SK-N-SH (cell line): ENCODE measurements around the gene PLOD2.

Experiments used
- EZH2phosphoT487 ChIP-seq: fragments of 200-600 bp; sonication (generic); IDR thresholded peaks from 2 replicates; pipeline ENCODE4 v1.6.1; 2017; ENCODE audit warnings: low read depth, mixed run types, mild to moderate bottlenecking, antibody characterized with exemption, moderate library complexity, borderline replicate concordance
- POLR2AphosphoS5 ChIP-seq: IDR thresholded peaks from 2 replicates; pipeline ENCODE4 v1.6.1; 2012; ENCODE audit warnings: low read depth, low read length
- RXRA ChIP-seq: IDR thresholded peaks from 2 replicates; pipeline ENCODE4 v1.4.0; 2012; ENCODE audit warnings: low read depth, mild to moderate bottlenecking, borderline replicate concordance
- TCF12 ChIP-seq: IDR thresholded peaks from 2 replicates; pipeline ENCODE4 v1.4.0; 2012
- TF ChIP-seq, protein P1 (sequence below): IDR thresholded peaks from 2 replicates; pipeline ENCODE4 v1.6.1; 2012; ENCODE audit warnings: mild to moderate bottlenecking, low read depth, low read length, moderate library complexity
- TF ChIP-seq, protein P2 (sequence below): fragments of 200-600 bp; sonication (generic); IDR thresholded peaks from 2 replicates; pipeline ENCODE4 v1.6.1; 2017; ENCODE audit warnings: antibody characterized with exemption, mild to moderate bottlenecking, moderate library complexity

DNA sequence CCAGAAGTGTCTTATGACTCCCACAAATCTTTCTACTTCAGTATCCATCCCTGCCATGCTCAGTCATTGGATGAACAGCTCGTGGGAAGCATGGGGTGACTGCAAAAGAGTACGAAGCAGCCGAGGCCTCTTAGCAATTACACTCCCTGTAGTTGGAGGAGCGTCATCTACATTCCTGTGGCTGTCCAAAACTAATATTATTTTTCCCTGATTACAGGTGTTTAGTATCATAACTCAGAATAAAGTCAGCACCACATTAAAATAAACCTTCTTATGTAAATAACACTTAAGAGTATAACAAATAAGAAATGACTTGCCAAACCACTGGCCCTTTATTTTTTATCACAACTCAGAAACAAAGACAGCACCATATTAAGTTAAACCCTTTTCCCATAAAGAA, 141.5 kb downstream of the PLOD2 start:
- TF ChIP-seq TCF12 (no peak), EZH2phosphoT487 (no peak), RXRA (no peak), POLR2AphosphoS5 (no peak)
- TF ChIP-seq, protein P1, sequence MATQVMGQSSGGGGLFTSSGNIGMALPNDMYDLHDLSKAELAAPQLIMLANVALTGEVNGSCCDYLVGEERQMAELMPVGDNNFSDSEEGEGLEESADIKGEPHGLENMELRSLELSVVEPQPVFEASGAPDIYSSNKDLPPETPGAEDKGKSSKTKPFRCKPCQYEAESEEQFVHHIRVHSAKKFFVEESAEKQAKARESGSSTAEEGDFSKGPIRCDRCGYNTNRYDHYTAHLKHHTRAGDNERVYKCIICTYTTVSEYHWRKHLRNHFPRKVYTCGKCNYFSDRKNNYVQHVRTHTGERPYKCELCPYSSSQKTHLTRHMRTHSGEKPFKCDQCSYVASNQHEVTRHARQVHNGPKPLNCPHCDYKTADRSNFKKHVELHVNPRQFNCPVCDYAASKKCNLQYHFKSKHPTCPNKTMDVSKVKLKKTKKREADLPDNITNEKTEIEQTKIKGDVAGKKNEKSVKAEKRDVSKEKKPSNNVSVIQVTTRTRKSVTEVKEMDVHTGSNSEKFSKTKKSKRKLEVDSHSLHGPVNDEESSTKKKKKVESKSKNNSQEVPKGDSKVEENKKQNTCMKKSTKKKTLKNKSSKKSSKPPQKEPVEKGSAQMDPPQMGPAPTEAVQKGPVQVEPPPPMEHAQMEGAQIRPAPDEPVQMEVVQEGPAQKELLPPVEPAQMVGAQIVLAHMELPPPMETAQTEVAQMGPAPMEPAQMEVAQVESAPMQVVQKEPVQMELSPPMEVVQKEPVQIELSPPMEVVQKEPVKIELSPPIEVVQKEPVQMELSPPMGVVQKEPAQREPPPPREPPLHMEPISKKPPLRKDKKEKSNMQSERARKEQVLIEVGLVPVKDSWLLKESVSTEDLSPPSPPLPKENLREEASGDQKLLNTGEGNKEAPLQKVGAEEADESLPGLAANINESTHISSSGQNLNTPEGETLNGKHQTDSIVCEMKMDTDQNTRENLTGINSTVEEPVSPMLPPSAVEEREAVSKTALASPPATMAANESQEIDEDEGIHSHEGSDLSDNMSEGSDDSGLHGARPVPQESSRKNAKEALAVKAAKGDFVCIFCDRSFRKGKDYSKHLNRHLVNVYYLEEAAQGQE: no peak
- TF ChIP-seq, protein P2, sequence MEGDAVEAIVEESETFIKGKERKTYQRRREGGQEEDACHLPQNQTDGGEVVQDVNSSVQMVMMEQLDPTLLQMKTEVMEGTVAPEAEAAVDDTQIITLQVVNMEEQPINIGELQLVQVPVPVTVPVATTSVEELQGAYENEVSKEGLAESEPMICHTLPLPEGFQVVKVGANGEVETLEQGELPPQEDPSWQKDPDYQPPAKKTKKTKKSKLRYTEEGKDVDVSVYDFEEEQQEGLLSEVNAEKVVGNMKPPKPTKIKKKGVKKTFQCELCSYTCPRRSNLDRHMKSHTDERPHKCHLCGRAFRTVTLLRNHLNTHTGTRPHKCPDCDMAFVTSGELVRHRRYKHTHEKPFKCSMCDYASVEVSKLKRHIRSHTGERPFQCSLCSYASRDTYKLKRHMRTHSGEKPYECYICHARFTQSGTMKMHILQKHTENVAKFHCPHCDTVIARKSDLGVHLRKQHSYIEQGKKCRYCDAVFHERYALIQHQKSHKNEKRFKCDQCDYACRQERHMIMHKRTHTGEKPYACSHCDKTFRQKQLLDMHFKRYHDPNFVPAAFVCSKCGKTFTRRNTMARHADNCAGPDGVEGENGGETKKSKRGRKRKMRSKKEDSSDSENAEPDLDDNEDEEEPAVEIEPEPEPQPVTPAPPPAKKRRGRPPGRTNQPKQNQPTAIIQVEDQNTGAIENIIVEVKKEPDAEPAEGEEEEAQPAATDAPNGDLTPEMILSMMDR: no peak
